ENCODE data around the gene TBC1D5.
"Not testable (repeated sequence)": the region's sequence is repeated elsewhere in the genome, so short reads cannot be mapped to it uniquely, and the experiment has no call there.

Gene TBC1D5

DNA sequence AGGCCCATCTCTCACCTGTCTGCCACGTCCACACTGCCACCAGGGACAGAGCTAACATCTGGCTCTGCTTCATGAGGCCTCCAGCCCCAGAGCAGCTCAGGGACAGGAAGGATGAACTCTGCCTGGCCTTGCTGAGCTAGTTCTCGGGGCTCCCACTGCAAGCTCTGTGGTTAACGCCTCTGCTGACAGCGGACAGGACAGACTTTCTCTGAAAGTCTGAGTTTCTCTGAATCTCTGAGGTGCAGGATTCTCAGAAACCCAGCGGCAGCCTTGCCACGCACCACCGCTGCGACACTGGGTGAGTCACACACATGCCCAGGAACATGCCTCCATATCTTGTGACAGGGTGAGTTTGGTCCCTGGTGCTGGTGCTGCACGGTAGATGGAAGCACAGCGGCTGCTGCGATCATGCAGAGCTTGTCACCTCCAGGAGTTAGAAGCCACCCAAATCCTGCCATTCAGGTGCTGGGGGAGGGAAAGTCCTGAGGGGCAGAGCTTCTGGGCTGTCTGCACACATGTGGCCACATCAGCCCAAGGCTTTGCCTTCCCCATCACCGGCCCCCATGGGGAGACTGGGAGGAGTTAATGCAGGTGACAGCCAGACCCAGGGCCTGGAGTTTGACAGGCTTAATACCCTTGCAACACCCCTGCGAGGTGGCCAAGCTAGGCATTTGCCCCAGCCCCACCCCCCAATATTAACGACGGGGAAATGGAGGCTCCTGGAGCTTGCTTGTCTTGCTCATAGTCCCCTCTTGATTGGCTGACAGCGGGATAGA lies 590.6 kb downstream of the TBC1D5 start:
- no peak for DNase-seq

DNA sequence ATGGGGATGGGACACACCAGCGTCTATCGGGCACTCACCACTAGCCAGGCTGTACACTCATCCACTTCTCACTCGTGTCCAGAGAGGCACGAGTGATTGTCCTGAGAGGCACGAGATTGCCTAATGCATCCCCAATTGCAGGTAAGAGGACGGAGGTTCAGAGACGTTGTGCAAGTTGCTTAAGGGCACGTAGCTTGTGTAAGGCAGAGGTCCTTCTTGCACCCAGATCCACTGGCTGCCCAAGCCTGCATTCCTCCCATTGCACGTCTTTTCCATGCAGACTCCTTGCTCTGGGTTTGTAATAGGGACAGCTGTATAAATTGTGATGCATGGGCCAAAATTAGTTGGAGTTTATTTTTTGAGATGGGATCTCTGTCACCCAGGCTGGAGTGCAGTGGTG lies 593.4 kb downstream of the TBC1D5 start:
- no peak for DNase-seq

DNA sequence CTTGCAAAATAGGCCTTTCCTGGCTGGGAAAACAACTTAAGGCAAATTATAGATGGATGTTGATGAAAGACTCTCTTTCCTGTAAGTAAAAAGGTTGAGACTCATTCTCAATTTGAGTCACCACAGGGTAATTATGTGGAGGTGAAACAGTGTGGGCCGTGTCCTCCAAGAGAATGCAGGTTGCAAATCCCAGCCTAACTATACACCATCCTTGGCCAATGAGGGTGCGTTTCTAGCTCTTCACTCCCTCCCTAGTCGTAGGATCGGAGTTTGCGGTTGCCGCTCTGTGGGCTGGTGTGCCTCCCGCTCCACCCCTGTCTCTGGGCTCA lies 597.8 kb downstream of the TBC1D5 start:
- no peak for DNase-seq

DNA sequence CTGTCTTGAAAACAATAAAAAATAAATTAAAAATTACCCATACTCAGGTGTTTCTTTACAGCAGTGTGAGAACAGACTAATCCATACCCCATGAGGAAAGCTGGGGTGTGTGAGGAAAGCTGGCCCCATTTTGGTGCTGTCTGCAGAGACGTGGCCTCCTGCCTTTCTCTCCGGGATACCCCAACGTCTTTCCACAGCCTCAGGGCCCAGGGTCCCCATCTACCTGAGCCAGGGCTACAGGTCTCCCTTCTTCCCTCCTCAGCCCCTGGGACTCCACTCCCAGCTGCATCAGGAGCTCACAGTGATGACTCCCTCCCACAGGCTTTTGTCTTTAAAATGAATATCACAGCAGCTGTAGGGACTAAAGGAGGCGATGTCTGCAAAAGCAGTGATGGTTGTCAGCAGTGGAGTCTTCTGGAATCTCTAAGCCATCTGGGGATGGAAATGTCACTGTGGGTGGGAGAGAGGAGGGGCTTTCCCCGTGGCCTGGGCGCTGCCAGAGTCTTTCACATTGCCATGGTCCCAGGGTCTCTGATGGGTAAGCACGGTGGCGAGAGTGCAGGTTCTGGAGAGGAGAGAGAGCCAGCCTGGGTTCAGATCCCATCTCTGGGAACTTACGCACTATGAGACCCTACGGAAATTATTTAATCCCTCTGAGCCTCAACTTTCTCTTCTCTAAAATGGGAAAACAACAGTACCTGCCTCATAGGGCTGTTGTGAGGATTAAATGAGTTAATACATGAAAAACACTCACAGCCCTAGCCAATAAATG lies 598.4 kb downstream of the TBC1D5 start:
- no peak for DNase-seq

DNA sequence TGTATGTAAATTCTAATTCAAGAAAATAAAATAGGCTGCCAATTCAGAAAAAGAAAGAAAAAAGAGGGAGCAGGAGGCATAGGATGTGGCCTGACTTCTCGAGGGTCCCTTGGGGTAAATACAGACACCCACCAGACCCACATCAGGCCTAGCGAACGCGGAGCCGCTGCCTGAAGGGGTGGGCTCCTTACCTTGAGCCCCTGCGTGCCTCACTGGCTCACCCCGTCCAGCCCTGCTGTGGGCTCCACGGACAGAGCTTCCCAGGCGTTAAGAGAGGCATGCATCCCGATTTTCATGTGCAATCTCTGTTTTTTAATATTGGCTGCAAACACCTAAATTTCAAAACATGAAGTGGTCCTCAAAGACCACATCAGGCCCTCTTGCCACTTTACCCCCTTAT lies 599.9 kb downstream of the TBC1D5 start:
- DNase-seq, result no peak

DNA sequence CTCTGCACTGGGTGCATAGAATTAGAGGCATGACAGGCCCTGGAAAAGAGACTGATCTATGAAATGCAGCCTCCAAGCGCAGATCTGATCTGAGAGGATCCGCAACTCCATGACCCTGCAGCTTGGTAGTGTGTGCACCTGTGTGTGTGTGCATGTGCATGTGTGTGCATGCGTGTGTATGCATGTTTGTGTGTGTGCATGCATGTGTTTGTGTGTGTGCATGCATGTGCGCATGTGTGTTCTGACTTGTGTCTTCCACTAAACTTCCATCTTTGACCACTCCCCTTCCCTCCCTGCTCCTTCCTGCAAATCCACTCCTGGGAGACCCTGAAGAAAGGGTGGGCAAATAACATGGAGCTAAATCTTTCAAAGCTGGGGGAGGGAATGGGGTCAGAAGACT lies 600.7 kb downstream of the TBC1D5 start:
- DNase-seq, result no peak

DNA sequence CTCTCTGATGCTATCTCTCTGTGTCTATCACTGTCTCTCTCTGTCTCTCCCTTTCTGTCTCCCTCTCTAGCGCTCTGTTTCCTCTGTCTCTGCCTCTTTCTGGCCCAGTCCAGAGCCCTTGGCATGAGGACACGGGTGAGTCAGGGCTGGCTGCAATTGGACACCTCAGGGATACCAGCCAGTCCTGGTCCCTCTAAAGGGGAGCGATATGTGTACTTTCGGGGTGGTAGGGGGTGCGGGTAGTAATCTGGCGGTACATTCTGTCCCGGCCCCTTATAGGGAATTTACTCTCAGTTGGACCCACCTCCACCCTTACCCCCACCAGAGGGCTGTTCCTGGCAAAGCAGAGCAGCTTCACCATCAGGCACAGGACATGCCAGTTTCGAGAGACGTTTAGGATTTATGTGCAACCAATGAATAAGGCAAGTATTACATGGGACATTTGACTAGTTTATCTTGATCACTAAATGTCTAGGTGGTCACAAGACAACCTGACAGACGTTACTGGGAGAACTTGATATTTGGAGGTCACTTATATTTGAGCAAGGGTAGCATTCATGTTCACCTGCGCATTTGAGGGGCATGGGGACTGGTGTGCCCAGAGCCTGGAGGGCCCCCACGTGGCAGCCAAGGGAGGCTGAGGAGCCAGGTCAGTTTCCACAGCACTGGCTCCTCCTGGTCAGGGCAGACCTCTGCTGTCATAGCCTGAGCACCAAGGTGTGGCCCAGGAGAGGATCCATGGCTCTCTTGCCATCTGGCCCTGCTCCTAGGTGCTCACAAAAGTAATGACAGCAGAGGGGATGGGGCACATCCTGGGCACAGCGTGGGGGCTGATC lies 601.5 kb downstream of the TBC1D5 start:
- no peak for DNase-seq

DNA sequence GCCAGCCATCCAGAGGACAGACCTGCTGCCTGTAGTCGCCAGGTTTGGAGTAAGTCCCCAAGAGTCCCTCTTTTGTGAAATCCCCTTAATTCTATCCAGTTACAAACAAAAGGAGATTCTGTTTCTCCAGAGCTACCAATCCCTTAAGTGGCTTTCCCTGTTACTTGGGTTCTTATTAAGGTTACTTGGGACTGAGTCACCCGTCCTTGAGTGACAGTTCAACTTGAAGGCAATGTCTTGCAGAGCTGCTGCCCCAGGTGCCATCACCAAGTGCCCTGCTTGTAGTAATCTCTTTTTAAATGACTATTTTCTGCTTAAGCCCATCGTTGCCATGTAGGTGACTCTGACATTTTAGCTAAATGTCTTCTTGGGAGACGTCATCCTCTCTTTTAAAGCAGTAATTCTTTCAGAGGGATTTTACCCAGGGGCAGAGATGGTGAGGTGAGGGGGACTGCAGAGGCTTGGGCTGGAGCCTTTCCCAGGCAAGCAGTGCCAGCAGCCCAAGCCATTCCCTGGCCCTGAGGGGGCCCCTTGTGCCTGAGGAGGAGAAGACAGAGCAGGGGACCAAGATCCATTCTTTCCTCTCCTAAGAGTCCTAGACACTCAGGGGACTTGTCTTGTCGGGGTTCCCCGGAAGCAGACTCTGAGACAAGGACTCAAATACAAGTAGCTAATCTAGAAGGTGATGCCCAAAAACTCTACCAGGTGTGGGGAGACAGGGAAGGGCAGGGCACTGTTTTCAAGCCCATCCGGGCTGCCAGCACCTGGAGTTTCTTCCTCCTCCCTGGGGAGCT lies 604.0 kb downstream of the TBC1D5 start:
- DNase-seq, result no peak

DNA sequence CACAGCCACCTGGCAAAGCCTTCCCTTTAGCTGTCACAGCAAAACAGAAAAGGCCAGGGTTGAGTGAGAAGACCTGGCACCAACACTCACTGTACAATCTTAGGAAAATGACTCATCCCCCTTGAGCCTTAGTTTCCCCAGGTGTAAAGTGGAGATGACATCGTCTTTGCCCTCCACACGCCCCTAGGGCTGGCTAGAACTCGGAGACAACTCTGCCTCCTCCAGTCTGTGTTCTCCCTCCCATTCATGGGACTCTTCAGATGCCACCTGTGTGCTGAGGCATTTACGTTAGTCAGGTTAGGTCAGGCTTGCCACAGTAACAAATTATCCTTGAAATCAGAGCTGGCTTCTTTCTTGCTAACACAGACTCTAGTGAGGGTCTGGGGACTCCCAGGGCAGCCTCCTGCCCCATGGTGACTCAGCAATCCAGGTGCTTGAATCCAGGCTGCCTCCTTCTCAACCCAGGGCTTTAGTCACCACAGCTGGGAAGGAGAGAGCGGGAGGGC lies 605.1 kb downstream of the TBC1D5 start:
- DNase-seq, result no peak

DNA sequence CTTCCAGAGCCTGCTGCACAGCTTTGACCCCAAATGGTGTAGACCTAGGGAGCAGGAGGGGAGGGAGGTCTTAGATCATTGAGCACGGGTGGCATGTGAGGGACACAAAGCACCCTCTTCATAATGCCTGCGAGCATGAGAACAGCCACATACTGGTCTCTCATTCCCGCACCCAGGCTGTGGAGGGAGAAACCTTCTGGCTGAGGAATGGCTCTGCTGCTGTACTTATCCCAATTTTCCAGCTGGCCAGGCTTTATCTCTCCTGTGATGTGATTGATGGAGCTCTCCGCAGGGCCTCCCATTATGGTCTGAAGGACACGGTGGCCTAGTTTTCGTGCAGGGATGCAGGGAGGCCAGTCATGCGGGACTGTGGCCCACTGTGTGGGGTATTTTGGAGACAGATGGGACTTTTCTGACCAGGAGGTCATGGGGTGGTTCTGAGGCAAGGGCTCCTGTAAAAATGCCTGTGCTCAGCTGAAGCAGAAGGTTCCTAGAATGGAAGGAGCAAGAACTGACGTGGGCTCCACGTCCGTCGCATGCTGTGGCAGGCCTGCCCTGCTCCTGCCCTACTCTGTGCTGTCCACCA lies 606.2 kb downstream of the TBC1D5 start:
- no peak for DNase-seq

DNA sequence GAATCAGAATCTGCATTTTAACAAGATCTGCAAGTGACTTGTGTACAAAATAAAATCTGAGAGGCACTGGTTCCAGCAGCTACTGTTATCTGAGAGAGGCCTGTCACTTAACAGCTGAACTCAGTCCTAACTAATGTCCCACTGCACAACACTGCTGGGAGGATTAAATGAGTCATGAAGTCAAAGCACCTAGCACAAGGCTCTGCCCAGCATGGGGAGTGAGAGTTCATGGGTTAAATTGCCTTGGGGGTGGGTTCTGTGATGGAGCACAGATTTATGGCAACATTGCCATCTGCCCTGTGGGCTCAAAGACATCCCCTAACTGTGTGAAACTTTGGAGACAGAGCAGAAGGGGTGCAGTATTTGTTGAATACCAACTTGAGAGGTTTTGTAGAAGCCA lies 606.7 kb downstream of the TBC1D5 start:
- no peak for DNase-seq

DNA sequence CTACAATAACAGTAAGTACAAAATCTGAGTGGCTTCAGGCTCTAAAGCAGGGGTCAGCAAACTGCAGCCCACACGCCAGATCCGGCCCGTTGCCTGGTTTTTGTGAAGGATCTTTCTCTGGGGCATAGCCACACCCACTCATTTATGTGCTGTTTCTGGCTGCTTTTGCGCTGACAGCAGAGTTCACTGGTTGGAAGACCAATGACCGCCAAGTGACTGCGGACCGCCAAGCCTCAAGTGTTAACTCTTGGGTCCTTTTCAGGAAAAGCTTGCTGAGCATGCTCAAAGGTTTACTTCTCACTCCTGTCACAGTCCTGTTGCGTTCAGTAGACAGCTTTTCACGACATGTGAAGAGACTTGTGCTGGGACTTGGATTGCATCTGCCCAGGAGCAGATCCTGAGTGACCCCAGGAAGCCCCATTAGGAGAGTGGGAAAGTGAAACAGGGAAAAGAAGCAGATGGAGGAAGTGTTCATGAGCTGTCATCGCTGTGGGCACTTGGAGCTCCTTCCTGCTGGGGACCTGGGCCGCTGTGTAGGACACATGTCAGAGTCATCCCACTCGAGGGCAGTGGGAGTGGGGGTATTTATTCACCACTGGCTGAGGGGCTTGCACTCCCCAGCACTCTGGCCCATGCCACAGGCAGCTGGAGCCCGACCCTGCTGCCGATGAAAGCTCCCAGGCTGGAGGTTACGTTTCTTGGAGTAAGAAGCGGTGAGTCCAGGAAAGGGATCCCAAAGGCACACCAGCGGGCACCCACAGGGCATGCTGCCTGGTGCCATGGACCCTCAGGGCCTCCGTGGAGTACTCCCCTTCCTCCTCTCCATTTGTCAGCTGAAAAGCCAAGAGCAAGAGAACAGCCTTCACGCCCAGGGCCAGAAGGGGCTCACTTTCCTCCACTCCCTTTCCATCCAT lies 608.5 kb downstream of the TBC1D5 start:
- DNase-seq, result no peak

DNA sequence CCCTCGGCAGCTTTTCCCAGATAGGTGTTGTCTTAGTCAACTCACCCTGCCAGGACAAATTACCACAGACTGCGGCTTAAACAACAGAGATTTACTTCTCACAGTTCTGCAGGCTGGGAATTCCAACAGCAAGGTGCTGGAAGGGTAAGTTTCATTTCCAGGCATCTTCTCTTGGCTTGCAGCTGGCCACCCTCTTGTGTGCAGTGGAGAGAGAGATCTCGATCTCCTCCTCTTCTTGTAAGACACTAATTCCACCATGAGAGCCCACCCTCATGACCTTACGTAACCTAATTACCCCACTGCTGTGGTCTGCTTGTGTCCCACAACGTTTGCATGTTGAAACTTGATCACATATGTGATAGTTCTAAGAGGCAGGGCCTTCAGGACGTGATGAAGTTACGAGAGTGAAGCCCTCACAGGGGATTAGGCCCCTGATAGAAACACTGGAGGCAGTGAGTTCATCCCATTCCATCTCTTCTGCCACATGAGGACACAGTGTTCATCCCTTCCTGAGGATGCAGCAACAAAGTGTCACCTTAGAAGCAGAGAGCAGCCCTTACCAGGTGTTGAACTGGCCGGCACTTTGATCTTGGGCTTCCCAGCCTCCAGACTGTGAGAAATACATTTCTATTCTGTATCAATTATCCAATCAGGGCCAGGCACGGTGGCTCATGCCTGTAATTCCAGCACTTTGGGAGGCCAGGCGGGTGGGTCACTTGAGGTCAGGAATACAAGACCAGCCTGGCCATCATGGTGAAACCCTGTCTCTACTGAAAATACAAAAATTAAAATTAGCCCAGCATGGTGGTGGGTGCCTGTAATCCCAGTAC lies 609.9 kb downstream of the TBC1D5 start:
- no peak for DNase-seq

DNA sequence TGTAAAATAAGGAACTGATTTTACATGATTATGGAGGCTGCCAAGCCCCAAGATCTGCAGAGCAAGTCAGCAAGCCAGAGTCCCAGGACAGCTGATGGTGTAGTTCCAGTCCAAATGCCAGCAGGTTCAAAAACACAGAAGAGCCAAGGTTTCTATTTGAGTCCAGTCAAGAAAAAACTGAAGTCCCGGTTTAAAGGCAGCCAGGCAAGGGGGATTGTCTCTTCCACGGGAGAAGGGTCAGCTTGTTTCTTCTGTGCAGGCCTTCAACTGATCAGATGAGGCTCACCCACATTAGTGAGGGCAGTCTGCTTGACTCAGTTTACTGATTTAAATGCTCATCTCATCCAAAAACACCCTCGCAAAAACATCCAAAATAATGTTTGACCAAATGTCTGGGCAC lies 611.5 kb downstream of the TBC1D5 start:
- DNase-seq, result no peak

DNA sequence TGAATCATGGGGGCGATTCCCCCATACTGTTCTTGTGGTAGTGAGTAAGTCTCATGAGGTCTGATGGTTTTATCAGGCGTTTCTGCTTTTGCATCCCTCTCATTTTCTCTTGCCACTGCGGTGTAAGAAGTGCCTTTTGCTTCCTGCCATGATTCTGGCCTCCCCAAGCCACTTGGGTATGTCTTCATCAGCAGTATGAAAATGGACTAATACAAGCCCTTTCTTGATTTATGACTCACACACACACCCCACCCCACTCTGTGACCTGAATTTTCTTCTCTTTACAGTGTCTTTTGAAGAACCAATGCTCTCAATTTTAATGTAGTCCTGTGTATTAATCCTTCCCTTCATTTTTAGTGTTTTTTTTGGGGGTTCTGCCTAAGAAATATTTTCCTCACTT lies 612.9 kb downstream of the TBC1D5 start:
- no peak for DNase-seq

DNA sequence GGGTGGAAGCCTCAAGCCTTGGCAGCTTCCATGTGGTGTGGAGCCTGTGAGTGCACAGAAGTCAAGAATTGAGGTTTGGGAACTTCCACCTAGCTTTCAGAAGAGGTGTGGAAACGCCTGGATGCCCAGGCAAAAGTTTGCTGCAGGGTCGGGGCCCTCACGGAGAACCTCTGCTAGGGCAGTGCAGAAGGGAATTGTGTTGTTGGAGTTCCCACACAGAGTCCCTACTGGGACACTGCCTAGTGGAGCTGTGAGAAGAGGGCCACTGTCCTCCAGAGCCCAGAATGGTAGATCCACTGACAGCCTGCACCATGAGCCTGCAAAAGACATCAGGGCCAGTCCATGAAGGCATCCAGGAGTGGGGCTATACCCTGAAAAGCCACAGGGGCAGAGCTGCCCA lies 613.8 kb downstream of the TBC1D5 start:
- DNase-seq, result not testable (repeated sequence)

DNA sequence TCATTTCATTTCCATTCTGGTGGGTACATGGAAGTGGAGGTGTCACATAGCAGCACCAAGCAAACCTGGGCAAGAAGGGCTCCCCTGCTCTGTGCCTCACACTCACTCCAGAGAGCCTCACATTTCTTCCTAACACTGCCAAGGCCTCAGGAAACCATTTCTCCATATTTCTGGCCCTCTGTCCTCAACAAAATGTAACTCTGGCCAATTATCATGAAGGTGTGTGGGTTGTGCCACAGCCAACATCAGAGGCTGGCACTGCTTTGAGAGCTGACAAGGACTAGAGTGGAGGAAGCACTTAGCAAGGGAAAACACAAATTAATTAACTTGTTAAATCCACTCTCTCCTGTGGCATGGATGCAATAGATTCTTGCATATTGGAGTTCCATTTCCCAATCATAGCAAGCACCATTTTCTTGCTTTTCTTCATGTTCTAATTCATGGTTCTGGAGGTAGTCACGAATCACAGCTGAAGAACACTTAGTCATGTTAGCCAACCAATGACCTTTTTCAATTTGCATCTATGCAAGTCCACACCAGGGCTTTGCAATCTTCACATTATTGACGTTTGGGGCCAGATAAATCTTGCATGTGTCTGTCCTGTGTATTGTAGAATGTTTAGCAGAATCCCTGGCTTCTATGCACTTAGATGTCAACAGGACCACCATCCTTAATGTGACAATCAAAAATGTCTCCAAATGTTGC lies 616.5 kb downstream of the TBC1D5 start:
- DNase-seq, result no peak

DNA sequence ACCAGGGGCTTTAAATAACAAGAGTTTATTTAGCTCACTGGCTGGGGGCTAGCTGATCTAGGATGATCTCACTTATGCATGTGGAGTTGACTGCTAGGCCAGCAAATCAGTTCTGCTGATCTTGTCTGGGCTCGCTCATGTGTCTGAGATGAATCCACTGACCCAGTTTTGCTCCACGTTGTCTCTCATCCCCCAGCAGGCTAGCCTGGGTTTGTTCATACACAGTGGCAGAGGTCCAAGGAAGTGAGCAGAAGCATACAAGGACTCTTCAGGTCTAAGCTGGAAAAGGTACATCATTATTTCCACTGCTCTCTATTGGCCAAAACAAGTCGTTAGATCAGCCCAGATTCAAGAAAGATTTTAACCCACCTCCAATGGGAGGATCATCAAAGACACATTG lies 619.7 kb downstream of the TBC1D5 start:
- DNase-seq, result no peak

DNA sequence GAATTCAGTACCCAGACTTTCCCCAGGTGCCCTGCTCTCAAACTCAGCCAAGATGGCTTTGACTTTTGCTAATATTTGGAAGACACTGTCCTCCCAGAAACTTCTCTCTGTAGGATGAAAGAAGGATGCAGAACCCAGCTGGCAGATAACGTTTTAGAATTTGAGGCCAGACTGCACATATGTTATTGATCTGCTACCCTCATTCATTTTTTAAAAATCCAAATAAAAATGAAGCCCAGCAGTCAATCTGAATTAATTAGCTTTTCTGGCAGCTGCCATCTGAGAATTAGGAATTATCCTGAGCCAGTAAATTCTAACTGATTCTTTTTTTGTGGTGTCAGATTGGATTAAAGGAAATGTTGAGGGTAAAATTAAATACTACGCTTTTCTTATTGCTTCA lies 621.1 kb downstream of the TBC1D5 start:
- DNase-seq, result no peak

DNA sequence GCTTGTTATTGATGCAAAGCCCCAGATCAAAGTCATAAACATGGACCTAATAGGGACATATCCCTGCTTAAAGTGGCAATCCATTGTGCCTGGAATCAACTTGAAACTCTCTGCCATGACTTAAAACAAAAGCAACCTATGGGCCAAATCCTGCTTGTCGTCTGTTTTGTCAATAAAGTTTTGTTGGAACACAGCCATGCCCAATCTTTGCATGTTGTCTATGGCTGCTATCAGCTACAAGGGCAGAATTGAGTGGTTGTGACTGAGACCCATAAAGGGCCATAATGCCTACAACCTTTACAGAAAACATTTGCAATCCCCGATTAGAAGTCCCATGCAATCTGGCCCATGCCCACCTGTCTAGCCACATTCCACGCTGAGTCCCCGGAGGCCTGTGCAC lies 622.3 kb downstream of the TBC1D5 start:
- no peak for DNase-seq

Measured in GDM1 (cell line).